Fibroblast of skin of right quadriceps (primary cell): ENCODE data around the gene ALG8.
"Not testable (repeated sequence)": the region's sequence is repeated elsewhere in the genome, so short reads cannot be mapped to it uniquely, and the experiment has no call there.

ENCODE experiments used
- DNase-seq: peaks from one replicate; pipeline ENCODE4 v3.0.0-alpha.2; 2013

Gene ALG8

DNA sequence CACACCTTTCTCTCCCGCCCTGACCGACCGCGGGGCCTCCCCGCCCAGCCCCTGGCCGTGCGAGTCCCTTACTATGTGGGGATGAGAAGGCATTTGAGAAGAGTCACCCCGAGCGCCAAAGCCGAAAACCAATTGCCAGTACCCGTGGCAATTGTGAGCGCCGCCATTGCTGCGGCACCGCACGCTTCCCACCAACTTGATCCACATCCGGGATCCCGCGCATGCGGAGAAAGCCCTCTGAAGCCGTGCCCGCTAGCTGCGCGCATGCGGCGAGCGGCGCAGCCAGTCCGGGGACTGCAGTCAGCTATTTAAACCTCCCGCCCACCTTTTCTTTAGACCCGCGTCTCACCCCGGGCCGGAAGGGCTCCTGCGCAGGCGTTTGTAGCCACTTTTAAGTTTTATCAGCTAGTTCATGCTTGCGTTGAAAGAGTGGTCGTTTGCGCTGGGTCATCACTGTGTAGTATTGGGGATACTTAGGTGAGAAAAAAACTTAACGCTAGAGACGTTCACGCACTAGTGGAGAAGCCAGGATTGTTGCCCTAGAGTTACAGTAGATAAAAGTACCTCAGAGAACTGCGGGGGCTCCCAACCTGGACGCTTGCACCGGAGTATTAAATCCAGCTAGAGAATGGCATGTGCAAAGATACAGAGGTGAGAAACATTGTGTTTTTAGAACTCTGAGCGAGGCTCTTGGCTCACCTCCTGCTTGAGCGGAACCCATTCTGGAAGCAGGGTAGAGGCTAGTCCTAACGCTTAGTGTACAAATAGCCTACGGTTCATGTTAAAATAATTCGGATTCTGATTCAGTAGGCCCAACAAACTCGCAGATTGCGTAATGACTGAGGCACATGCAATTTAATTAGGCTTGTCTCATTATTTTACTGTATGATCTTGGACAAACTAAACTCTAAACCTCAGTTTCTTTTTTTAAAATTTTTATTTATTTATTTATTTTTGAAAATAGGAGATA lies at the start of gene ALG8:
Gene ALG8 (minus strand): TSS at position 205 of the 970 bp plus-strand sequence. CDS start 38 bp downstream, at position 167.
- DNase-seq: peak; percentile 94

DNA sequence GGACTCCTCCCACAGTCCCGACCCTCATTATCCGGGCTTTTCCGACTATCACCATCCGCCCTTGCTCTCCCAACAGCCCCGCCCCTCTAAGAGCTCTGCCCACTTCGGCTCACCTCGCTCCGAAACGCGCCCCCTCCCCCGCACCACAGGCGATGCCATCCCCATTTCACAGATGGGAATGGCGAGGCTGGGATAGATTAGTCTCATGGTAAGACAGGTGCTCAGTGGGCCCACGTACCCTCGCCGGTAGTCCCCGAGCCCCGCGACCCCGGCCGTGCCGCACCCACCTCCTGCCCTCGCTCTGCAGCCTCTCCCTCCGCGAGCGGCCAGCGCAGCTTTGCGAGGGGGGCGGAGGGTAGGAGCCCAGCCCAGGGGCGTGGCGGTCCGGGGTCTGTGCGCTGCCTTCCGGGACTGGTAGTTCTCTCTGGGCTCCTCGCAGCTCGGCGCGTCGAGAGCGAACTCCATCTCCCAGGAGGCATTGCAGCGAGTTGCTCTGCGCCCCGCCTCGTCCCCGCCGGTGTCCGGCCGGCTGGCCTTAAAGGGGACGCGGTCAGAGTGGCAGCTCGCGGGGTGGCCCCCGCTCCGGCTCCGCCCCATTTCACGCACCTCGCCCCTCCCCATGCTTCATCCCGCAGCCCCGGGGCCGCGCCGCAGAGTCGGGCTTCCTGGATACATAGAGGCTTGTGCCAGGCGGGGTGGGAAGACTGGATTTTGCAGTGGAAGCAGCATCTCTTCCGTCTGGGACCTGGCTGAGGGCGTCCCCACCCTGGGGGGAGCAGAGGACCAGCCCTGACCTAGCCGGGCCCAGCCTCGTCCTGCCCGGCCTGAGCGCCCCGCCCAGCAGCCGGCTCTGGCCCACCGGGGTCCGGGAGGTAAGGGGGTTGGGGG lies 49.1 kb upstream of the ALG8 start, which contains the start of the genes KCTD21 and USP35:
Gene KCTD21 (minus strand): TSS at position 341 of the 888 bp plus-strand sequence. CDS start 14,072 bp downstream, outside the sequence.
Gene USP35 (plus strand): TSS at position 634 of the 888 bp plus-strand sequence. CDS start 7,327 bp downstream, outside the sequence.
- peak; percentile 95 for DNase-seq

DNA sequence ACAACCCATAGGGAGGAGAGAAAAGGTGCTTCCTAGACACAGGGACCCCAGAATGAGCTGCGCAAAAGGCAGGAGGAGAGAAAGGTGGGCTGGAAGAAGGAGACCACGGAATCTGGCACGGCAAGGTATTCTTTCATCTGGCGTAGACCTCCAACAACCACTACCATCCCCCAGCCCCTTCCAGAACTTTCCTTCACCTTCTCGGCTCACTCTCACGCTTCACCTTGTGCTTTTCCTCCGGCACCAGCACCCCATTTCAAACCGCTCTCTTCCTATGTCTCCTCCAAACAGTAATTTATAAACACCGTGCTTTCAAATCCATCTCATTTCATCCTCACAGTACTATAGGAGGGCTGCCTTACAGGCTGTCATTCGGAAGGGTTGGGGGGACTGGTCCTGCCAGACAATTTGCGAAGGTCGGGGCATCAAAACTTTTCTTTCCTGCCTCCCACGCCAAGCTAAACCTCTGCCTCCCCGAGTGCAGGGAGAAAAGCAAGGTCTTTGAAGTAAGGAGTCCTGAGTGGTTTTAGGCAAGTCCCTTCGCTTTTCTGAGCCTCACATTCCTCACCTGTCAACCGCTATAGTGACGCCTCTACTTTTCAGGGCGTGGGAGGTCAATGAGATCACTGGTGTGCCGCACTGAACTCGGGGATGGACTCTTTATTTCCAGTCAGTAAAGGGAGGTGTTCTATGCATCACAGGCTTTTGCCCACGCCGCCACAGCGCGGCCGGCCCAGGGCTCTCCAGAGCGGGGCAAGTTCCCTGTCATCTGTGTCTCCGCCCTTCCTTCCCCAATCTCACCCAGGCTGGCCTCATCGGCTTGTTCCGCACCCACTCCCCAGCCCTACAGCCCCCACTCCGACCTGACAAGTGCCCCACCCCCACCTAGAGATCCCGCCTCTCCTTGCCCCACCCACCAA lies 48.2 kb upstream of the ALG8 start:
- no peak for DNase-seq

GRCh38 chr11:78181185-78181584 lies 41.8 kb upstream of the ALG8 start:
- peak; percentile 73 for DNase-seq

- no peak for DNase-seq
Measured at GRCh38 chr11:78180751-78181150, 41.3 kb upstream of the ALG8 start.

- DNase-seq: no peak
Measured at GRCh38 chr11:78179459-78180071, 40.1 kb upstream of the ALG8 start.

DNA sequence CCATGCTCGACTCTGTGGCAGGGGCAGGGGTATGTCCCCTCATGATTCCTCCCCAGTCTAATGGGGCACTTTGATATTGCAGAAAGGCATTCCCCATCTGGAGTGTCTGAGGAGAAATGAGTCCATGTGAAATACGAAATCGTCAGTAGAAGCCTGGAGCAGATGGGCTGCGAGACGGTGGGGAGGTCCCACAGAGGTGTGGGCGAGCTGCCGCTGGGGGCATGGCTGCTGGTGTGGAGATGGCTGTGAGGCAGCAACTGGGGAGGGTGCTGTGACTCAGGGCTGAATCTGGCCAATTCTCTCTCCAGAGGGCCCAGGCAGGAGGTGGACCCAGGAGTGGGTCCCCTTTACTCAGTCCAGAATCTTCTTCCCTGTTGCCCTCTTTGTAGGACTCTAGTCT lies 37.8 kb upstream of the ALG8 start:
- DNase-seq: no peak

- no peak for DNase-seq
Measured at GRCh38 chr11:78176605-78177141, 37.2 kb upstream of the ALG8 start.

- not testable (repeated sequence) for DNase-seq
Measured at GRCh38 chr11:78175862-78176261, 36.4 kb upstream of the ALG8 start.

- DNase-seq: no peak
Measured at GRCh38 chr11:78171951-78172350, 32.5 kb upstream of the ALG8 start.

- no peak for DNase-seq
Measured at GRCh38 chr11:78170874-78171549, 31.6 kb upstream of the ALG8 start.

DNA sequence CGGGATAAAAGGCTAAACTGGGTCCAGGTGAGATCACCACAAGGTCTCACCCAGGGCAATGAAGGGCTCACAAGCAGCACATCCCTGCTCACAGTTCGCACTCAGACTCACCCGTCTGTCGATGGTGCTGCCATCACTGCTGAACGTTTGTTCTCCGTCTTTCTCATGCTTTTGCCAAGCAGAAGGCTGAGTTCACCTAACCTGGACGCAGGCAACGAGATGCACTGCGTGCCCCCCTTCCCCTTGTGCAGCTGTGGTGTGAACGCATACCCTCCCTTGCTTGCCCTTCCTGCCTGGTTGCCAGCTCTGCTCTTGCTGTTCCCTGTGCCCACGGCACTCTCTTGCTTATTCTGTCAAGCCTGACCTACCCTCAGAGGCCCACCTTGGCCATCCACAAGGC lies 31.0 kb upstream of the ALG8 start:
- DNase-seq: no peak

DNA sequence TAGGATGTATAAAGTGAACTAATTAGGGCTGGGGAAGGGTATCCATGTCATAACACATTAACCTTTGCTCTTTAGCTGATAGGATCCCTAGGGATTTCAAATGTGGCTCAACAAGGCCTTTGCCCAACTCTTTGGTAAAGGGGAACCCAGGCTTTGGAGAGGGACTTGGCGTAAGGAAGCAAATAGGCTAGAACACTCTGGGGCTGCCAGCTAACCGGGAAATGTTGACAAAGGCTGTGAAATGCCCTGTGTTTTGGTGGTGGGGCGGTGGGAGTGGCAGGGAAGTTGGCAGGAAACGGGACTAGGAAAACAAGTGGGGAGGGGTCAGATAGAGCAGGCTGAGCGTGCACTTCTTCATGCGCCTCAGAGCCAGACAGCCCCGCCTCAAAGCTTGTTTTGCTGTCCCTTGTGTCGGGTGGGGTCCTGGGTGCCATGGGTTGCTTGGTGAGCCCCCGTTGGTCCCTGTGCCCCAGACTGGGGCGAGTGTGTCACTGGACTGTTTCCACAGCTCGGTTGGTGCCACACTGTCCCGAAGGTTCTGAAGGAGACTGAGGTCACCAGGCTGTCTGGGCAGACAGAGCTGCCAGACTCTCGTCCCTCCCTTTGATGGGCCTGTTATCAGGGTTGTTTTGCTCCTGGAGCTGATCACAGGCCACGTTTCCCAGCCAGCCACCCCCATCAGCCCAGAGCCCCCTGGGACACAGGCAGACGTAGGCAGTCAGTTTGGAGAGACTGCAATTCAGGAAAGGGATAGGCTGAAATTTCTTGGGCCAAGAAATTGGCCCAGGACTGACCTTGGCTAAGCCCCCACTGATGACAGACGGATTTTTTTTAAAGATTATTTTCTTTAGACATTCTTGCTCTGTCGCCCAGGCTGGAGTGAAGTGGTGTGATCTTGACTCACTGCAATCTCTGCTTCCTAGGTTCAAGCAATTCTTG lies 29.4 kb upstream of the ALG8 start:
- peak; percentile 85 for DNase-seq

DNA sequence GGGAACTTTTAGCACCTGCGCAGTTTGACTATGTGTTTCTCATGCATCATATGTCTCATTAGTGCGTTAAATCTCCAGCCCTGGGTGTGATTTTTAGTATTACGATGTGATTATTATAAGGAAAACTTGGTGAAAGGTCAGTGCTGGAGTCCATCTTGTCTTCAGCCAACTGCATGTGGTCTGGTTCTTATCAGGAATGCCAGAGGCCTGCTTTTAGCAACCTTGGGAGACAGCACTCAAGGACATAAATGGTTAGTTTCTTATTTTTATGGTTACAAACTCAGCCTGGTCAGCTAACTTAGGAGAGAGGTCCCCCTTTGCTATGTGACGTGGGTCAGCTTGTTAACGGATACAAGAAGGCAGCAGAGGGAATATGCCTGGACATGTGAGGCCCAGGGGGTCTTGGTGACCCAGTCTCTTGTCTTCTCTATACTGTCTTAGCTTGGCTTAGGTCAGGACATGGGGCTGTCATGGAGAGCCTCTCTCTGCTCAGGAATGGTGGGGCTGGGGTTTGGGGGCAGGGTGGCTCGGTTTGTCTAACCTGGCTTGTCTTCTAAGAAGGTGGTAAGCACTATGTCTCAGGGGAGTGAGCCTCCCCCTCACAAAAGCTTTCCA lies 27.5 kb upstream of the ALG8 start:
- DNase-seq: no peak

DNA sequence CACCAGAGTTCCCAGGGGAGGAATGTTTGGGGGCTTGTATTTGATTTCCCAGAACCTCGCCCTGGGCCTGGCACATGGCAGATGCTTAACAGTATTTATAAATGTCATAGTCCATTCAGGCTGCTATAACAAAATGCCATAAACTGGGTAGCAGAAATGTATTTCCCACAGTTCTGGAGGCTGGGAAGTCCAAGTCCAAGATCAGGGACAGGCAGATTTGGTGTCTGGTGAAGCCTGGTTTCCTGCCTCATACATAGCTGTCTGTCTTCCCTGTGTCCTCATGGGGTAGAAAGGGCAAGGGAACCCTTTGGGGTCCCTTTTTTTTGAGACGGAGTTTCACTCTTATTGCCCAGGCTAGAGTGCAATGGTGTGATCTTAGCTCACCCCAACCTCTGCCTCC lies 25.0 kb upstream of the ALG8 start:
- no peak for DNase-seq

DNA sequence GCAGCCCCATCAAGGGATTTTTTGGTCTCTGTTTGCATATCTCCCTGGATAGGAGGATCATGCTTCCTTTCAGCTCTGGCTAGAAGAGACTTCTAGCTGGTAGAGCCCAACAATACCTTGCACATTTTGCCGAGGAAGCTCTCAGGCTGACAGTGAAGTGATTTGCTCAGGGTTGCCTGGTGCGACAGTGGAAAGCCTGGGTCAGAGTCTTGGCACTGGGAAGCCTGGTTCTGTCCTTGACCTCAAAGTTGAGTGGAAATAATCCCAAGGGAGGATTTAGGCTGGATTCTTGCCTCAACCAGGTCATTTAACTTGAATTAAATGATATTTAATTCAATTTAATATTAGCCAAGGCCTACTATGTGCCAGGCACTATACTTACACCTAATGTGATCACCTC lies 24.4 kb upstream of the ALG8 start:
- no peak for DNase-seq

GRCh38 chr11:78161962-78162371 lies 22.5 kb upstream of the ALG8 start:
- DNase-seq: no peak

DNA sequence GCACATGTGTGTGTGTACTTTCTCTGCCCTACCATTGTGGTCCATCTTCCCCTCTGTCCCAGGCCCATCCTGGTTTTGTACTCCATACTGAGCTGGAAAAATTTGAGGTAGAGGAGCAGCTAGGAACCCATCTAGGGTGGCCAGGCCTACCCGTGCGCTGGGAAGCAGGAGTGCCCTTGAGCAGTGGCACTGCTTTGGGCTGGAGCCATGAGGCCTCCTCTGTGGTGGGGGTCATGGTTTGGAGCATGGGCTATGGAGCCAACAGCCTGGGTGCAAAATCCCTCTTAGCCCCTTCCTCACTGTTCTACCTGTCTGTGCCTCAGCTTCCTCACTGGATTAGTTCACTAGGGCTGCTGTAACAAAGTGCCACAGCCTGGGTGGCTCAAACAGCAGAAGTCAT lies 21.9 kb upstream of the ALG8 start:
- DNase-seq: no peak

GRCh38 chr11:78160557-78160956 lies 21.1 kb upstream of the ALG8 start:
- DNase-seq: no peak
